ENCODE data around the gene KIAA0513.

DNA sequence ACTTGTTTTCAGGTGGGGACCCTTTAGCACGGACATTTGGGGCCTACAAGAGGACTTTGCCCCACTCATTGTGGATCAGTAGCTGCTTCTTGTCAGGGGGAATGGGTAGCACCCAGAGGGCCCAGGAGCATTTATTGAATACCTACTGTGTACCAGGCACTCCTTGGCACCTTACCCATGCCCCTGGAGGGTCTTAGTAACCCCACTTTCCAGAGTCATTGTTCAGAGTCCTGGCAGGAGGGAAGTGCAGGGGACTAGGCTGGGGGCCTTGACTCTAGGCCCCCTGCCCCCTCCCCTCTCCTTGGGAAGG is 105.7 kb downstream of the KIAA0513 start:
- TF ChIP-seq ZFAT (CRISPR knock-in tag; conservative IDR thresholded peaks at IDR 0.05) (no peak), MEIS1 (CRISPR knock-in tag; IDR thresholded peaks at IDR 0.05; ENCODE audit: borderline replicate concordance) (no peak), MAX (IDR thresholded peaks at IDR 0.05) (no peak), TCF7 (IDR thresholded peaks at IDR 0.05; ENCODE audit: low read depth) (no peak), ARID3A (IDR thresholded peaks at IDR 0.05; ENCODE audit: low read depth, low read length) (no peak), ZNF850 (CRISPR knock-in tag; conservative IDR thresholded peaks at IDR 0.05) (no peak), ARNTL (CRISPR knock-in tag; IDR thresholded peaks at IDR 0.05) (no peak), POLR2AphosphoS5 (IDR thresholded peaks at IDR 0.05; ENCODE audit: low read depth, low read length) (peak; percentile 19; the same call in 1 of the 2 replicates), KDM3A (CRISPR knock-in tag; IDR thresholded peaks at IDR 0.05; ENCODE audit: low read depth) (no peak), NR1H2 (CRISPR knock-in tag; IDR thresholded peaks at IDR 0.05; ENCODE audit: borderline replicate concordance, low read depth) (no peak), JUND (CRISPR knock-in tag; IDR thresholded peaks at IDR 0.05) (no peak), ESRRA (CRISPR knock-in tag; IDR thresholded peaks at IDR 0.05; ENCODE audit: low read depth) (no peak)
- TF ChIP-seq, protein P1, sequence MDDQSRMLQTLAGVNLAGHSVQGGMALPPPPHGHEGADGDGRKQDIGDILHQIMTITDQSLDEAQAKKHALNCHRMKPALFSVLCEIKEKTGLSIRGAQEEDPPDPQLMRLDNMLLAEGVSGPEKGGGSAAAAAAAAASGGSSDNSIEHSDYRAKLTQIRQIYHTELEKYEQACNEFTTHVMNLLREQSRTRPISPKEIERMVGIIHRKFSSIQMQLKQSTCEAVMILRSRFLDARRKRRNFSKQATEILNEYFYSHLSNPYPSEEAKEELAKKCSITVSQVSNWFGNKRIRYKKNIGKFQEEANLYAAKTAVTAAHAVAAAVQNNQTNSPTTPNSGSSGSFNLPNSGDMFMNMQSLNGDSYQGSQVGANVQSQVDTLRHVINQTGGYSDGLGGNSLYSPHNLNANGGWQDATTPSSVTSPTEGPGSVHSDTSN (CRISPR knock-in tag; IDR thresholded peaks at IDR 0.05; ENCODE audit: borderline replicate concordance): no peak
- TF ChIP-seq, protein P2, sequence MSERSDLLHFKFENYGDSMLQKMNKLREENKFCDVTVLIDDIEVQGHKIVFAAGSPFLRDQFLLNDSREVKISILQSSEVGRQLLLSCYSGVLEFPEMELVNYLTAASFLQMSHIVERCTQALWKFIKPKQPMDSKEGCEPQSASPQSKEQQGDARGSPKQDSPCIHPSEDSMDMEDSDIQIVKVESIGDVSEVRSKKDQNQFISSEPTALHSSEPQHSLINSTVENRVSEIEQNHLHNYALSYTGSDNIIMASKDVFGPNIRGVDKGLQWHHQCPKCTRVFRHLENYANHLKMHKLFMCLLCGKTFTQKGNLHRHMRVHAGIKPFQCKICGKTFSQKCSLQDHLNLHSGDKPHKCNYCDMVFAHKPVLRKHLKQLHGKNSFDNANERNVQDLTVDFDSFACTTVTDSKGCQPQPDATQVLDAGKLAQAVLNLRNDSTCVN (CRISPR knock-in tag; IDR thresholded peaks at IDR 0.05; ENCODE audit: borderline replicate concordance): no peak

Measured in HepG2 (cell line).